ENCODE data around the gene SCT. TPM values are rescaled to one million over a fixed set of nuclear protein-coding genes. Genes with fewer than 3 reads are reported as not detected.

Gene SCT
- total RNA-seq, 2 donors from 2014 or later, result 2.7 TPM; not detected in 1

- DNase-seq (peak in 1 of 2 donors; percentile 59), ATAC-seq (peak; percentile 5)
- intact Hi-C loops (cut with DNase I, micrococcal nuclease), result no loop called here
Observed at GRCh38 chr11:614623-615503, 12.1 kb downstream of the SCT start.

GRCh38 chr11:614021-614622 lies 12.9 kb downstream of the SCT start:
- DNase-seq (no peak), ATAC-seq (no peak)
- intact Hi-C loops (cut with DNase I, micrococcal nuclease), result no loop called here

- DNase-seq (peak; percentile 80 to 94), ATAC-seq (peak; percentile 48)
- intact Hi-C loops (cut with DNase I, micrococcal nuclease), result no loop called here
Observed at GRCh38 chr11:613369-613968, 13.5 kb downstream of the SCT start.

- ATAC-seq (no peak), DNase-seq (no peak)
- intact Hi-C loops (cut with DNase I, micrococcal nuclease), result no loop called here
Observed at GRCh38 chr11:612961-613300, 14.1 kb downstream of the SCT start.

GRCh38 chr11:612201-612960 lies 14.6 kb downstream of the SCT start:
- ATAC-seq, result peak; percentile 55
- DNase-seq, result peak; percentile 82 to 85
- intact Hi-C loops (cut with DNase I, micrococcal nuclease), result no loop called here

- no peak for ATAC-seq
- intact Hi-C loops (cut with DNase I, micrococcal nuclease), result no loop called here
- DNase-seq, result no peak
Observed at GRCh38 chr11:611001-611996, 15.7 kb downstream of the SCT start.

GRCh38 chr11:610146-610801 lies 16.7 kb downstream of the SCT start:
- ATAC-seq, result no peak
- intact Hi-C loops (cut with DNase I, micrococcal nuclease), result no loop called here
- DNase-seq, result no peak

- no peak for ATAC-seq
- DNase-seq, result no peak
- intact Hi-C loops (cut with DNase I, micrococcal nuclease), result no loop called here
Observed at GRCh38 chr11:609341-609811, 17.6 kb downstream of the SCT start.

- ATAC-seq, result no peak
- intact Hi-C loops (cut with DNase I, micrococcal nuclease), result no loop called here
- DNase-seq, result no peak
Observed at GRCh38 chr11:608791-609251, 18.2 kb downstream of the SCT start.

GRCh38 chr11:607971-608659 lies 18.9 kb downstream of the SCT start:
- no peak for DNase-seq
- no peak for ATAC-seq
- intact Hi-C loops (cut with DNase I, micrococcal nuclease), result no loop called here

- ATAC-seq (no peak), DNase-seq (no peak)
- intact Hi-C loops (cut with DNase I, micrococcal nuclease), result no loop called here
Observed at GRCh38 chr11:607020-607780, 19.8 kb downstream of the SCT start.

GRCh38 chr11:606245-606644 lies 20.7 kb downstream of the SCT start:
- ATAC-seq (peak; percentile 33), DNase-seq (no peak)
- intact Hi-C loops (cut with DNase I, micrococcal nuclease), result no loop called here

- no peak for DNase-seq
- intact Hi-C loops (cut with DNase I, micrococcal nuclease), result no loop called here
- ATAC-seq, result no peak
Observed at GRCh38 chr11:605286-606129, 21.5 kb downstream of the SCT start.

- intact Hi-C loops (cut with DNase I, micrococcal nuclease), result no loop called here
- ATAC-seq (no peak), DNase-seq (no peak)
Observed at GRCh38 chr11:603154-603553, 23.8 kb downstream of the SCT start.

GRCh38 chr11:601573-602245 lies 25.3 kb downstream of the SCT start:
- intact Hi-C loops (cut with DNase I, micrococcal nuclease), result no loop called here
- DNase-seq, result no peak
- ATAC-seq, result no peak

Measured in left colon (tissue), 2 donors.